ENCODE results near the gene CIROP.

CIROP gene

GRCh38 chr14:23054000-23054811, 50.6 kb downstream of the CIROP start:
- ATAC-seq (ENCODE audit: low read depth) (no peak), DNase-seq (ENCODE audit: low spot score in 2 of 2) (no peak)
- Mint-ChIP-seq H3K27me3 (peaks cover 7% of the 10 kb centered on the region), H3K4me3 (no peak overlapping the region), H3K36me3 (peaks cover 4% of the 10 kb centered on the region), H3K9me3 (no peaks in the 10 kb centered on the region), H3K4me1 (peaks cover 15% of the 10 kb centered on the region), H3K27ac (no peak overlapping the region)

GRCh38 chr14:23053426-23053825, 51.4 kb downstream of the CIROP start:
- Mint-ChIP-seq H3K27me3 (peaks cover 7% of the 10 kb centered on the region), H3K27ac (no peak overlapping the region), H3K36me3 (peaks cover 2% of the 10 kb centered on the region), H3K4me1 (peaks cover 14% of the 10 kb centered on the region), H3K9me3 (no peaks in the 10 kb centered on the region), H3K4me3 (no peak overlapping the region)
- DNase-seq (ENCODE audit: low spot score in 2 of 2) (no peak), ATAC-seq (ENCODE audit: low read depth) (no peak)

- DNase-seq (ENCODE audit: low spot score in 2 of 2) (no peak), ATAC-seq (ENCODE audit: low read depth) (no peak)
- no peak overlapping the region for H3K27ac Mint-ChIP-seq
- H3K9me3 Mint-ChIP-seq: no peaks in the 10 kb centered on the region
- no peak overlapping the region for H3K4me3 Mint-ChIP-seq
- no peaks in the 10 kb centered on the region for H3K36me3 Mint-ChIP-seq
- H3K27me3 Mint-ChIP-seq: peaks cover 7% of the 10 kb centered on the region
- H3K4me1 Mint-ChIP-seq: peaks cover 12% of the 10 kb centered on the region
Observed at GRCh38 chr14:23052671-23053070, 52.1 kb downstream of the CIROP start.

- Mint-ChIP-seq H3K27me3 (peaks cover 12% of the 10 kb centered on the region), H3K4me3 (no peak overlapping the region), H3K4me1 (peaks cover 12% of the 10 kb centered on the region), H3K9me3 (no peaks in the 10 kb centered on the region), H3K27ac (no peak overlapping the region), H3K36me3 (no peaks in the 10 kb centered on the region)
- ATAC-seq (ENCODE audit: low read depth): no peak
- no peak for DNase-seq (ENCODE audit: low spot score in 2 of 2)
Observed at GRCh38 chr14:23052182-23052623, 52.6 kb downstream of the CIROP start.

- ATAC-seq (ENCODE audit: low read depth): no peak
- Mint-ChIP-seq H3K36me3 (no peaks in the 10 kb centered on the region), H3K4me3 (no peak overlapping the region), H3K27ac (no peak overlapping the region), H3K9me3 (no peaks in the 10 kb centered on the region), H3K27me3 (peaks cover 9% of the 10 kb centered on the region), H3K4me1 (peaks cover 6% of the 10 kb centered on the region)
- DNase-seq (ENCODE audit: low spot score in 2 of 2): no peak
Observed at GRCh38 chr14:23051141-23052057, 53.4 kb downstream of the CIROP start.
